ENCODE measurements around the gene PPP1R13B.

The PPP1R13B gene

GRCh38 chr14:103705504-103706284 is 141.7 kb downstream of the PPP1R13B start:
- no peak for TF ChIP-seq CTCF (IDR thresholded peaks at IDR 0.05)
- no peak for DNase-seq (ENCODE audit: low spot score)
- Histone ChIP-seq H3K4me3 (no peak overlapping the region), H3K27ac (peak overlapping the region in 1 of 2 donors; percentile 72)

GRCh38 chr14:103705118-103705503 is 142.3 kb downstream of the PPP1R13B start:
- peak overlapping the region in 1 of 2 donors; percentile 26 for H3K27ac ChIP-seq
- DNase-seq (ENCODE audit: low spot score): no peak
- TF ChIP-seq CTCF (IDR thresholded peaks at IDR 0.05): no peak

GRCh38 chr14:103704708-103705107 is 142.7 kb downstream of the PPP1R13B start:
- no peak for TF ChIP-seq CTCF (IDR thresholded peaks at IDR 0.05)
- H3K4me3 ChIP-seq: no peak overlapping the region
- peak overlapping the region in 1 of 2 donors; percentile 26 for H3K27ac ChIP-seq
- DNase-seq (ENCODE audit: low spot score): no peak

More at GRCh38 chr14:103705118-103705503, 142.3 kb downstream of the PPP1R13B start:
- no peak overlapping the region for H3K4me3 ChIP-seq

GRCh38 chr14:103703433-103704385 is 143.7 kb downstream of the PPP1R13B start:
- H3K27ac ChIP-seq: no peak overlapping the region

GRCh38 chr14:103702497-103703432 is 144.6 kb downstream of the PPP1R13B start:
- H3K27ac ChIP-seq: no peak overlapping the region
- no peak overlapping the region for H3K4me3 ChIP-seq
- DNase-seq (ENCODE audit: low spot score): no peak
- TF ChIP-seq CTCF (IDR thresholded peaks at IDR 0.05): no peak

More at GRCh38 chr14:103703433-103704385, 143.7 kb downstream of the PPP1R13B start:
- no peak overlapping the region for H3K4me3 ChIP-seq
- no peak for DNase-seq (ENCODE audit: low spot score)
- no peak for TF ChIP-seq CTCF (IDR thresholded peaks at IDR 0.05)

GRCh38 chr14:103702095-103702494 is 145.3 kb downstream of the PPP1R13B start:
- Histone ChIP-seq H3K4me3 (no peak overlapping the region), H3K27ac (no peak overlapping the region)
- TF ChIP-seq CTCF (IDR thresholded peaks at IDR 0.05): no peak
- DNase-seq (ENCODE audit: low spot score): no peak

Measured in coronary artery (tissue), 2 donors.